HG03469 (cell line): Measurements from ENCODE around the gene CARS2.

Experiments
- ATAC-seq: cut with Tn5 transposase; IDR thresholded peaks from one replicate; pipeline ENCODE4 v1.9.1; 2021; ENCODE audit warnings: mild to moderate bottlenecking, moderate library complexity, moderate number of reproducible peaks; ENCODE audit not compliant: unreplicated experiment

CARS2 gene

DNA sequence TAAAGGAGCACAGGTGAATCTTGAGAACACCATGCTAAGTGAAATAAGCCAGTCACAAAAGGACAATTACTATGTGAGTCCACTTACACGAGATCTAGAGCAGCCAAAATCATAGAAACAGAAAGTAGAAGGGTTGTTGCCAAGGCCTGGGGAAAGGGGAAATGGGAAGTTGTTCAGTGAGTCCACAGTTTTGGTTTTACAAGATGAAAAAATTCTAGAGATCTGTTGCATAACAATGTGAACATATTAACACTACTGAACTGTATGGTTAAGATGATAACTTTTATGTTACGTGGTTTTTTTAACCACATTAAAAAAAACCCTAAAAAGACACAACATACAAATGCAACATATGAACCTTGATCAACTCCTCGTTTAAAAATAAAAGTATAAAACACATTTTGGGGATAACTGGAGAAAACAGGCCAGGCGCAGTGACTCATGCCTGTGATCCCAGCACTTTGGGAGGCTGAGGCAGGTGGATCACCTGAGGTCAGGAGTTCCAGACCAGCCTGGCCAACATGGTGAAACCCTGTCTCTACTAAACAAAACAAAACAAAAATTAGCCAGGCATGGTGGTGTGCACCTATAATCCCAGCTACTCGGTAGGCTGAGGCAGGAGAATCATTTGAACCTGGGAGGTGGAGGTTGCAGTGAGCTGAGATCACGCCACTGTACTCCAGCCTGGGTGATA is 47.6 kb downstream of the CARS2 start:
- ATAC-seq, result peak; percentile 93

DNA sequence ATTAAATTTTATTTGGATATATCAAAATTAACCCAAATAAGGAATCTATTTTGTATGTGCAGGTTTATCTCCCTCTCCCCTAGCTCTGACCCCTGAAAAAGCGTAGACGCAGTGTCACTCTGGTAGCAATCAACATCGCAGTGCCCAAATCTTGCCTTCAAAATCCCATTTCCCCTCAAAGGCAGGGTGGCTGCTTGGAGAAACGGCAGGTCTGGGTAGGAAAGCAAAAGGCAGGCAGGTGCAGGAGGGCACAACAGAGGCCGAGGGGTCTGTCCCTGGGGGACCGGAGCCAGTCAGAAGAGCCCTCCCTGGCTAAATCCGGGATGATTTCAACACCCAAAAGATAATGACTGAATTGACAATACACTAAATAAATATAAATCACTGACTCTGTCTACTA is 48.7 kb downstream of the CARS2 start:
- ATAC-seq, result no peak

DNA sequence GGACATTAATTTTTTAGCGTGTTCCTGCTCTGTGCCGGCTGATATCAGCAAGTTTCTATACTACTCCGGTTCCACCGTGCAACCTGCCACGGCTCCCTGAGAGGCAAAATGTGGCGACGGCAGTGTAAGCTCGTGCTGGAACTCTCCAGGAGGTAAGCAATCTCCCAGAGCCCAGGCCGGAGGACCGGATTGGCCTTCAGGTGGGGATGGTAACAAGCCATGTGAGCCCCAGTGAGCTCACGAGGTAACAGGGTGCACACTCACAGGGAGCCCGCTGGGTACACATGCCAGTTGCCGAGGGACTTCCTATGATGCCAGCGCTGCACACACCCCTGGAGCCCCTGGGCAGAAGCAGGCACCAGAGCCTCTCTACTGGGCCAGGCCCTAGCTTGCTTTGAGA is 52.1 kb downstream of the CARS2 start:
- ATAC-seq, result no peak

DNA sequence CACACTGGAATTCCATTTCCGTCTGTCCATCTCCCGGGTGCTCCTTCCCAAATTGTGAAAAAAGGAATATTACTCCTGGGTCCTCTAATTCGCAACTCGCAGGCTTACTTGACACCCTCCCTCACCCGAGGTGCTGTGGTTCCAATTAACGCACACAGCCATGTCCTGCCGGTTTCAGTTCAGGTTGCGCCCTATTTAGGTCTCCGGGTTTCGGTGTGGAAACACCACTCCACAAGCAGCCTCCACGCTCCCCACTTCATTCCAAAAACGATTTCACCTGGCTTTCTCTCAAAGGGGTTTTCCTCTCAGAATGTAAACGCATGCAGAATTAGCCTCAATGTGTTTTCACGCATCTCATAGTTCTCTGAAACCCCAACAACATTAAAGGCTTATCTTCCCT is 52.6 kb downstream of the CARS2 start:
- ATAC-seq, result no peak

DNA sequence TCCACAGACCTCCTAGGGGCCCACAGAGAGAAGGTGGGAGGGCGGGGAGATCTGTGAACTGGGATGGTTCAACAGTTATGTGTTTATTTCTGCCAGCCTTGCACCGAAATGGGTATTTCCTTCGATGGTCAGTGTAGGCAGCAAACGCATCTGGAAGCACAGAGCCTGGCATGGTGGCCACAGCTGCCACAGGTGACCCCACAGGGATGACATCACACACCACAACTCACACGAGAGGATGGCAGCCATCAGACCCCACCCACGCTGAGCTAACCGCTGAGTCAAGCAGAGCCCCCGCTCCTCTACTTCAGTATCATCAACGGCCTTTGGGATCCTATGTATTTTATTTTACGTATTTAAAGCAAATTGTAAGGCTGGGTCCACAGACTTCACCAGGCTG is 53.2 kb downstream of the CARS2 start:
- no peak for ATAC-seq

DNA sequence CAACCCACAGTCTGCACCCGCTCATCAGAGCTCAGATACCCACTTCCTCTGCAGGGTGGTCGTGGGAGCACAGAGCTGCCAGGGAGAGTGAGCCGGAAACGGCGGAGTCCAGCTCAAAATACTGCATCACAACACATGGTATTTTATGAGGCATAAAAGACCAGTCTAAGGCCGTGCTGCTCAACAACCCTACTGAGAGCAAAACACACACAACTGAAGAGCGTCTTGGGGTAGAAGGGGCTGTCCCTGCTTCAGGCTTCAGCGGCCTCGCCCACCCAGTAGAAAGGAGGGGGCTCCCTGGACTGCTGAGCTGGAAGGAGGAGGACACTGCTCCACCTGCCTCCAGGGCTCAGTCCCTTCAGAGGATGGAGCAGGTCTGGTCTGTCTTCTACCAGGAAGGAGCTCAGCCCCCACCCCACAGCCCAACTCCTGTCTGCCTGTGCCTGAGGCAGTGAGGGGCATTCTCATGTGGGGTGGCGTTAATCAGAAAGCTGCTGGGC is 53.6 kb downstream of the CARS2 start:
- ATAC-seq, result no peak

DNA sequence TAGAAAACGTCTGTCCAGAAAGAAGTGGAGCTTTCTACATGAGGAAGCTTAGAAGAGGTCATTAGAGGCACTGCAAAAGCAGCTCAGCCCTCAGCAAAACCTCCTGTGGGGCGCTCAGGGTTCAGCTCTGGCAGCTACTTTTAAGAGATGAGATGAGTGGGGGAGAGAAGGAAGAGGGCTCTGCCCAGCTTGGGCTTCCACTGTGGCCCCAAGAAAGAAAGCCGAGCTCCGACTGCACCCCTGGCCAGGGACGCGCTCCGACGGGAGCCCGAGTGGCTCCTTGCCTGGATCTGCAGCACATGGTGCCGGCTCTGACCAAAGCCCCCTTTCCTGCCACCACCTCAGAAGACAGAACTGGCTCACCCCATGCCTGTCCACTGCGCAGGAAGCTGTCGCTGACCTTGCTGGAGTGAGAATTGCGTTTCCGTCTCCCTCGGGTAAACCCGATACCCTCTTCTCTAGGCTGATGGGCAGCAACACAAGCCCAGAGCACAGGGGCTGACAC is 54.1 kb downstream of the CARS2 start:
- ATAC-seq, result no peak

DNA sequence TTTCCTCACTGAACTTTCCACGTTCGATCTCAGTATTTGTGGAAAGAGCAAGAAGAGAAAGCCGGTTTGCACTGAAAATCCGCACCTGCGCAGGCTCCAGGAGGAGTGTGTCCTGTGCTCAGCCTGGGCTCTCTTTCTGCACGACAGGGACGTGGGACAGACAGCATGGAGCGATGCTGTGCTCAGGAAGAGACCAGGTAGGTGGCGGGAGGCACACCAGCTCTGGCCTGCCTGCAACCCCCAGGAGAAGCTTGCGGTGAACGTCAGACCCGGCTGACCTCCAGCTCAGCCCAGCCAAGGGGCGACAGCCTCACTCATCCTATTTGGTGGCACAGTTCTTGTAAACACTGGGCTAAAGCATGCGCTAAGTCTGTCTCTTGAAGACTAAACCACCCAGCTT is 54.6 kb downstream of the CARS2 start:
- ATAC-seq, result no peak

DNA sequence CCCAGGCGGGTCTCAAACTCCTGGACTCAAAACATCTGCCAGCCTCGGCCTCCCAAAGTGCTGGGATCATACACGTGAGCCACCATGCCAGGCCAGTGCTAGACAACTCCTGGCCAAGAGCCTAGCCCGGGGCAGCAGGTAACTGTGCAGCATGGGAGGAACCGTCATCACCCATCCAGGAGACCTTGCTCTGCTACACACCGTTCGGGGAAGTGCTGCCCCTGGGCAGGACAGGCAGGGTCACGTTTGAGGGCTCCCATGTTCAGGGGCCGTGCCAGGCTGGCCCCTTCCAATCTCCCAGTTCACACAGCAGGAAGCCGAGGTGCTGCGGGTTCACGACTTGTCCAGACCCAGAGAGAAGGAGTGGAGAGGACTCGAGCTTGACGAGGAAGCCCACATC is 55.5 kb downstream of the CARS2 start:
- ATAC-seq, result no peak

DNA sequence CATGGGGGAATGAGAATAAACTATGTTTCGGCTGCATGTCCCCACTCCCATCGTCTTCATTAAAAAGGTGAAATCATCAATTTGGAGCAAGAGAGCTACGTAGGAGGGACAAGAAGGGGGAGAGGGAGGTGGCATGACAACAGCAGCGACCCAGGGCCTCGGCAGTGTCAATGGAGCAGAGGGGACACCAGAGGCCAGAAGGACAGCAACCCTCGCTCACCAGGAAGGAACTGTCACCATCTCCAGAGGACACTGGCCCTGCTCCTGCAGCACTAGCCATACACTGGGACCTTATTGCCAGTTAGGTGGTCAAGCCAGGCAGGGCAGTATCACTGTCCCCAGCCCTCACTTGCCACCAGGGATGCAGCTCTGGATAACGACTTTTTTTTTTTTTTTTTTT is 56.4 kb downstream of the CARS2 start:
- no peak for ATAC-seq

DNA sequence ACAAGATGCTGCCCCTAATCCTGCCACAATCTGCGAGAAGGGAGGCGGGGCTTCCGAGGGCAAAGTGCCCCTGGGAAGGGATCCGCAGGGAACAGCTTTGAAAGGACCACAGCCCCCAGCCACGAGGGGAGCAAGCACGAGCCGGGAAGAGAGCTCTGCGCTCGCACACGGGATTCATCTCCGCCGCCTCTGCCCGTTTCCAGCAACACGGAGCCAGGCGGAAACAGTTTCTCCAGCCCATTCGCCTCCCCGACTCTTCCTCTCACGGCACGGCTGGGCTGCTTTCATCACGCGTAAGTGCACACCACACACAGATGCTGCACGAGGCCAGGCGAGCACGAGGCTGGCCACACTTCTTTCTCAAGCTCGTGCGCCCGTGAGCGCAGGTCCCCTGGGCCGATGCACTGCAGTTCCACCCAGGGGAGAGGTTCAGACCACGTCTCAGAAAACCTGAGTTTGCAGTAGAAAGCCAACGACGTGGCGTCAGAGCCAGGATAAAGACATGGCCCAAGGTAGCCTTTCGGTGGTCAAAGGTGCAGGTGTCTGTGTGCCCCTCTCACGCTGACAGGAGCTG is 57.0 kb downstream of the CARS2 start:
- no peak for ATAC-seq

DNA sequence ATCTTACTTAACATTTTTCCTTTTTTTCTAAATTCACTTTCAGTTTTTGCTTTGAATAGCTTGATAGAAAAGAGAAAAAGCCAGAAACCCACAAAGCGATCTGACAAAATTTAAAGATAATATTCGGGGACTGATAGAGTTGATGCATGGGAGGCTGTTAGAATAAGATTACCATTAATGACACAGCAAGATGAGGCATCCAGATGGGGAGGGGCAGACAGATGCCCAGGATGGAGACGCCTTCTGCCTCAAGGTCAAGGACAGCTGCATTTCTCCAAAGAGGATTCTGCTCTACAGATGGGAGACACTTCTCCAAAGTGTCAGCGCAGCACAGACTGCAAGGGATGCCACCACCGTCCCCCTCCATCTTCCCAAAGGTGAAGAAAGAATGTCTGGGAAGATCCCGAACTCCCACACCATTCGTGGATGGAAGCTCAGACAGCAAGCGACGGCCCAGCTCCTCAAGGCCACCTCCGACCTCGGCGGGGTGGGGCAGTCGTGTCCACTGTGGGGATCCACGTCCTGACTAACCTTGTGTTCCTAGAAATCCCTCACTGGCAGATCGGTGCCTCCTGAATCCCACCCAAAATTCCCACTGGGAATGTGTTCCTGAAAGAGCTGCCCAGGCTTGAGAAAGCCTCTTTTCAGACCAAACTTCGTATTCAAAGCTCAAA is 57.6 kb downstream of the CARS2 start:
- ATAC-seq, result no peak

DNA sequence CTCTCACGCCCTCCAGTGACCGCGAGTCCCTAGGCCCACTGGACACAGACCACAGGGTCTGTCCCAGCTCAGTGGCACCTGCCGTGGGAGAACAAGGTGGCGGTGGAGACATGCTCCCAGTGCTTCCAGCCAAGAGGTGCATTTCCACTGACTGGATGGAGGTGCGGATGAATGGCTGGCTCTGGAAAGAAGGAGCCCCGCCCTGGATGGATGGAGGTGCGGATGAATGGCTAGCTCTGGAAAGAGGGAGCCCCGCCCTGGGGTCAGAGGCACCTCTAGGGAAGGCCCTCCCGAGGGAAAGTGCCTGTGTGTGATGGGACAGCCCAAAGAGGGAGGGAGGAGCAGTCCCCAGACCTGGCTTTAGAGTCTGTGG is 58.6 kb downstream of the CARS2 start:
- no peak for ATAC-seq

DNA sequence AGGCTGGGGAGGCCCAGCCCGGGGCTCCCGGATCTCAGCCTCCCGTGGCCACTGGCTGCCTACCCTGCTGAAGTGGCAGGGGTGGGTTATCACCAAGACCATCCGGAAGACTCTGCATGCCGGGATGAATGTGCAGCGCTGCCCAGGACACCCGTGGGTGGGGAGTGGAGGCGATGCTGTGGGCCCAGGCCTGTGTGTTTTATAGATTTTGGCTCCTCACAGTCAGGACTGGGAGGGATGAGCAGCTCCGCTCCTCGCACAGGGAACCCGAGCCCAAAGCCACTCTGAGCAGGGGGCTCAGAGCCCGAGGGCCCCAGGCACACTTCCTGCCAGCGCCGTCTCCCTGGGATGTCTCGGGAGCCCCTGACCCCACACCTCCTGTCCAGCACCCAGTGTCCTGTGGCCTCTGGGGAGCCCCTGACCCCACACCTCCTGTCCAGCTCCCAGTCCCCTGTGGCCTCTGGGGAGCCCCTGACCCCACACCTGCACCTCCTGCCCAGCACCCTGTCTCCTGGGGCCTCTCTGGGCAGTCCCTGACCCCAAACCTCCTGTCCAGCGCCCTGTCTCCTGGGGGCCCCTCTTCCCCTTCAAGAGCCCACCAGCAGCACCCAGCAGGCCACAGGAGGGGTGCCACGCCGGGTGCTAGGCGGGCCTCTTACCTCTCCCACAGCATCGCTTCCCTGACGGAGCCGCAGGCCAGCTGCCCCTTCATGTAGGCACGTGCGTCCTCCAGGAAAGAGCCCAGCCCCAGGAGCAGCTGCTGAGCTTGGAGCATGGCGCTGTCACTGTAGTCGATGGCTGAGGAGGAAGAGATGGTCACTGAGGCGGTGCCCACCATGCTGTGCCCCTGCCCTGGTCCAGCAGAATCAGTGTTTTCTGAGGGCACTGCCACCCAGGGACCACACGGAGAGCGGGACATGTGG is 59.2 kb downstream of the CARS2 start:
- ATAC-seq, result no peak

DNA sequence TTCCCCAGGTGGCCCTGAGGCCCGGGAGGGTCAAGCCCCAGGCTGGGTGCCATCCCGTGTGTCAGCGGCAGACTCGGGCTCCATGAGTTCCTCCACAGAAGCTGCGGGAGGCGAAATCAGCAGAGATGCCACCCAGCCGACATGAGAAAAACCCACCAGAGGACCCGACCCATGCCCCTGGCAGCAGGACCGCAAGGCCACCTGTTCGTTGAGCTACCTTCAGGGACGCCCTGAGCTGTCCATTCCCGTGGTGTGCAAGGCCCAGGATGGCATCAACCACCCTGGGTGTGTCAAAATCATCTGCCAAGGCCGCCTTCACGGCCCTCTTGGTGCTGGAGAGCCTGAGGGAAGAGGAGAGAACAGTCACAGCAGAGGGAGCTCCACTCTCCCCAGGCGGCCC is 60.2 kb downstream of the CARS2 start:
- ATAC-seq, result no peak

DNA sequence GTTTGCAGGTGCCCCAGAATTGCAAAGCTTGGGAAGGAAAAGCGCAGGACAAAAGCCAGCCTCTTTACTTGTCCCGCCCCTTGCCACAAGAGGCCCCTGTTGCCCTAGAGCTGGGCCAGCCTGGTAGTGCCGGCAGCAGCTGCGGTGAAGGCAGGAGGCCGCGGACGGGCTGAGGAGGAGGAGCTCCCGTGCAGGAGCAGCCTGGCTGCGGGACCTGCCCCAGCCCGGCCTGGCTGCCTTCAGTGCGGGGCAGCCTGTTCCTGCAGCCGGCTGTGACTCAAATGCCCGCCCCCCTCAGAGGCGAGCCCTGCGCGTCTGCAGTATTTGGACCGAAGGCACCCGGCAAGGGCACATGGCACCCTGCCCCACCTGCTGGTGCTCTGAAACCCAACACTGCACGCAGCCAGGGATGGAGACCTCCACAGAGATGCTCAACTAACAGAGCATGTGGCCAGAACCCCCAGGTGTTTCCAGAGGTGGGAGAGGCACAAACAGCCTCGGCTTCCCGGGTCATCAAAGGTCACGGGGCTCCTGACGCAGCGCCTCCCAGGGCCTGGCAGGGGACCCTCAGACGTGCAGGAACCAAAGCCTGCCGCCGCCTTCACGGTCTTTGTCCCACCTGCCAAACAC is 60.9 kb downstream of the CARS2 start:
- peak; percentile 45 for ATAC-seq

DNA sequence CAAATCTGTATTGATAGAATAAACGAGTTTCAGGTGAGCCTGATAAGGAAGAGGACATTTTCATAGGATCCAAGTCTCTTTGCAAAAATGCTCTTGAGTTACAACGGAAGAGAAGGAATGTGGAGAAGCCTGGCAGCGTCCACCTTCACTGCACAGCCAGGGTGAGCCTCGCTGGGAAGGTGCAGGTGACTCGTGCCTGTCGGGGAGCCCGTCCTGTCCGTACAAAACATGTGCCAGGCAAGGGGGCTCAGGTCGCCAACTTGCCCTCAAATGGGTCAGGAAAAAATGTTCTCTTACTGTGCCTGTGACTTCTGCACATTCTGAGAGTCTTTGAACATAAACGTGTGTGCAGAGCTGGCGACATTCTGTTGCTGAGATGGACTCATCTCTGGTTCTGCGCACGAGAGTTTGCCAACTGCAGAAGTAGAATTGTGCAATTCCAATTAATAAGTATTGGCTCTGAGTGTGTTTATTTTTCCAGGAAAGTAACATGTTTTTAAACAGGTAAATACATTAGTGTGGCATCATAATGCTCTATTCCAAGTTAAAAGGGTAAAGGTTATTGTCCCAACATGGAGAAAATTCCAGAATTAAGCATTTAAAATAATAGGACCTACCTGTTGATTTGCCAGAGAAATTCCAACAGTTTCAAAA is 62.0 kb downstream of the CARS2 start:
- ATAC-seq, result no peak

DNA sequence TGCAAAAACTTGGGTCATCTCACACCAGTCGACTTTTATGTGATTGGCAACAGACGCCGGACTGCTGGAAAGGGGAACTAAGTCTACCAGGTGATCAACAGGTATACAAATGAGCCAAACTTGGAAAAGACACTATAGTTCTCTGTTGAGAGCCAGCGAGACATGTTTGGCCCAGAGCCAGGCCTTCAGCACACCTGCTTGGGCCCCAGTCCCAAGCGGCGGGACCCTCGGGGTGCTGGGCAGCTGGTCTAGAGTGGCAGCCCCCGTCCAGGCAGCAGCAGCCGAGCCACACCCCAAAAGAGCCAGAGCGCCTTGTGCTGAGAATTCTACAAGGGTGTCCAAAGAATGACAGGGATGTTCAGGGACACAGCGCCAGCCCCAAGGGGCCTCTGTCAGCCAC is 62.6 kb downstream of the CARS2 start:
- no peak for ATAC-seq

DNA sequence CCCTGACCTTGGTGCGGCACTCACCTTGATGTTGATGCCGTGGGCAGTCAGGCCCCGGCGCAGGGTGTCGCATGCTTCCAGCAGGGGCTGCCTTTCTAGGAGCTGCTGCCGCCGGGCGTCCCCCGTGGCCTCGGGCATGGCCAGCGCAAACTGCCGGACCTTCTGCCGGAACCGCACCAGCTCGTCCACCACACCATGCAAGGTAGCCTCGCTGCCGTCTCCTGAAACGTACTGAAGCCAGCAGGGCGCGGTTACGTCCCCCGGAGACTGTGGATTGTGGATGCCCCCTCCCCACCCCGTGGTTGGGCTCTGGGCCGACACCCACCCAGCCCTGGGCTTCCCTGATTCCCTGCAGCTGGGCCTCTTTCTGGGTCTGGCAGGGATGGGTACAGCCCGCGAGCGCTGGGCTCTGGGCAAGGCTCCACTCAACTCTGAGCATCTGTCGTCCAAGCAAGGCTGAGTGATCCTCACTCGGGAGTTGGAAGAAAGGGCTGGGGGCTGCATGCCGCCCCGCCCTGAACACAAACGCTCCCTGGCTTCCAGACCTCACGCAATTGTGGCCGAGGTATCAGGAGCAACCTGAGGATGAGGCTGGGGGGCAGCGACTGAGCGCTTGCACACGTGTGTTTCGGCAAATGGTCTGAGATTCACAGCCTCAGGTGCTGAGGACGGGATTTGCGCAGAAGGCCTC is 63.5 kb downstream of the CARS2 start:
- ATAC-seq, result no peak
